B cell (primary cell): Measurements from ENCODE around the gene IRF9. TPM values are rescaled to one million over a fixed set of nuclear protein-coding genes. Genes with fewer than 3 reads are reported as not detected.
A peak's percentile ranks its signal among the peaks of the same experiment; 100 is the strongest.

Experiments used
- ATAC-seq: fragments of 200-7000 bp; cut with Tn5 transposase; one replicate; pipeline ENCODE4 v1.10.0; 2021; ENCODE audit warnings: low read depth, mild to moderate bottlenecking, moderate number of reproducible peaks, moderate library complexity
- CTCF ChIA-PET: fragments of 350-600 bp; sonication (Branson Sonifier 250); formaldehyde crosslinking; loops from one replicate; lab custom pipeline; 2021; ENCODE audit warnings: antibody characterized with exemption, inconsistent platforms; lab: Charles Lee
- POLR2A ChIA-PET: fragments of 350-600 bp; sonication (Branson Sonifier 250); formaldehyde crosslinking; loops from one replicate; lab custom pipeline; 2021; ENCODE audit warnings: antibody characterized with exemption; lab: Charles Lee
- DNase-seq: peaks from one replicate; pipeline ENCODE4 v3.0.0; 2013
- H2AFZ ChIP-seq: 2 replicates; pipeline ENCODE4 v1.6.1; 2012; ENCODE audit warnings: mild to moderate bottlenecking, low read depth, low read length; ENCODE audit not compliant: insufficient read depth, poor library complexity, severe bottlenecking
- H3K27ac ChIP-seq, 2 donors: 1 replicate in 1 of 2; 2 replicates in 1 of 2; pipeline ENCODE4 v1.5.1; 2012 to 2013; ENCODE audit warnings: low read length in 2 of 2, mild to moderate bottlenecking in 2 of 2, moderate library complexity in 1 of 2
- H3K27me3 ChIP-seq, 4 experiments: fragments of 200-600 bp in 1 of 4; sonication (generic) in 1 of 4; replicated peaks in 1 of 4; 1 replicate in 2 of 4; 2 replicates in 2 of 4; pipeline versions ENCODE4 v1.6.1 to v1.7.0; 2013 to 2016; ENCODE audit warnings: low read length in 3 of 4, mild to moderate bottlenecking in 2 of 4, mixed read lengths in 1 of 4, moderate library complexity in 1 of 4; ENCODE audit not compliant: insufficient read depth in 4 of 4, control insufficient read depth in 3 of 4; ENCODE audit errors: control extremely low read depth in 1 of 4
- H3K36me3 ChIP-seq, 2 experiments: replicated peaks in 1 of 2; 1 replicate in 1 of 2; 2 replicates in 1 of 2; pipeline versions ENCODE4 v1.6.1 to v1.7.1; 2013; ENCODE audit warnings: low read length in 1 of 2; ENCODE audit not compliant: insufficient read depth in 2 of 2, control insufficient read depth in 1 of 2; ENCODE audit errors: control extremely low read depth in 1 of 2, extremely low read depth in 1 of 2
- H3K4me1 ChIP-seq, 2 donors: fragments of 200-600 bp in 1 of 2; sonication (generic) in 1 of 2; 1 replicate in 1 of 2; 2 replicates in 1 of 2; pipeline versions ENCODE4 v1.5.1 to v1.6.1; 2013 to 2017; ENCODE audit warnings: low read length in 2 of 2; ENCODE audit not compliant: control insufficient read depth in 2 of 2, insufficient read depth in 2 of 2
- H3K4me2 ChIP-seq: replicated peaks from 2 replicates; pipeline ENCODE3; 2012; ENCODE audit warnings: mild to moderate bottlenecking, low read depth, low read length; ENCODE audit not compliant: poor library complexity, severe bottlenecking
- H3K4me3 ChIP-seq, 5 experiments: fragments of 200-600 bp in 1 of 5; sonication (generic) in 1 of 5; 1 replicate in 3 of 5; 2 replicates in 2 of 5; pipeline versions ENCODE4 v1.5.1 to v1.7.0; 2011 to 2016; ENCODE audit warnings: low read length in 4 of 5, mild to moderate bottlenecking in 4 of 5, low read depth in 2 of 5, control low read depth in 1 of 5, moderate library complexity in 1 of 5; ENCODE audit not compliant: insufficient read depth in 1 of 5; ENCODE audit errors: control extremely low read depth in 1 of 5, extremely low read depth in 1 of 5
- H3K79me2 ChIP-seq: fragments of 200-600 bp; sonication (generic); one replicate; pipeline ENCODE4 v1.6.0; 2016; ENCODE audit warnings: low read length; ENCODE audit not compliant: control insufficient read depth, insufficient read depth
- H3K9ac ChIP-seq: fragments of 200-600 bp; sonication (generic); 2 replicates; pipeline ENCODE4 v1.6.1; 2017; ENCODE audit warnings: mild to moderate bottlenecking, low read length, moderate library complexity
- H3K9me3 ChIP-seq, 3 donors: one replicate each; pipeline versions ENCODE4 v1.6.1 to v1.7.1; 2013; ENCODE audit warnings: low read length in 2 of 3; ENCODE audit not compliant: control insufficient read depth in 2 of 3, insufficient read depth in 1 of 3; ENCODE audit errors: control extremely low read depth in 1 of 3
- H4K20me1 ChIP-seq: 2 replicates; pipeline ENCODE4 v1.6.0; 2012; ENCODE audit warnings: mild to moderate bottlenecking, low read length; ENCODE audit not compliant: insufficient read depth, control insufficient read depth, poor library complexity, severe bottlenecking
- H3K27ac Mint-ChIP-seq: one replicate; pipeline ENCODE4 v1.8.0; 2021; ENCODE audit warnings: mixed read lengths
- H3K27me3 Mint-ChIP-seq: one replicate; pipeline ENCODE4 v1.8.0; 2021; ENCODE audit warnings: mixed read lengths
- H3K4me1 Mint-ChIP-seq: one replicate; pipeline ENCODE4 v1.8.0; 2021; ENCODE audit warnings: mixed read lengths
- H3K4me3 Mint-ChIP-seq: one replicate; pipeline ENCODE4 v1.8.0; 2021; ENCODE audit warnings: mixed read lengths
- H3K9me3 Mint-ChIP-seq: one replicate; pipeline ENCODE4 v1.8.0; 2022; ENCODE audit warnings: mixed read lengths; ENCODE audit not compliant: insufficient read depth
- CTCF ChIP-seq: fragments of 200-600 bp; IDR thresholded peaks from one replicate; pipeline ENCODE4 v1.8.0; 2022; ENCODE audit warnings: antibody characterized with exemption, mild to moderate bottlenecking
- EZH2 ChIP-seq: IDR thresholded peaks from 2 replicates; pipeline ENCODE4 v1.6.1; 2012; ENCODE audit warnings: borderline replicate concordance, low read depth, mild to moderate bottlenecking, moderate library complexity, low read length; ENCODE audit not compliant: insufficient read depth, poor library complexity, severe bottlenecking
- WGBS: methylation state at CpG from one replicate; pipeline ENCODE4 v1.1.5; 2013; ENCODE audit warnings: missing lambda C conversion rate; ENCODE audit not compliant: insufficient coverage; 5-methylcytosine and 5-hydroxymethylcytosine counted together
- intact Hi-C: fragments of 100-400 bp; cut with micrococcal nuclease; formaldehyde crosslinking; loops from one replicate; pipeline ENCODE4 v1.10.0; 2022
- polyA plus RNA-seq: library from polyadenylated mRNA; depleted of rRNA; stranded (reverse); fragments of >200 nt; gene quantifications from 2 replicates; pipeline ENCODE4 v1.2.3, GENCODE V29; 2012
- total RNA-seq, 2 donors: library from RNA; stranded (reverse); fragments of 120-200 nt in 1 of 2; gene quantifications; 1 replicate in 1 of 2; 2 replicates in 1 of 2; pipeline versions ENCODE4 v1.2.3 to v1.2.4, GENCODE V29; 2013 to 2022

IRF9 gene
- total and polyA plus RNA-seq, 2 donors (not counting 1 experiment from before 2014, with no cell fraction given): 191 to 269 TPM

GRCh38 chr14:24171422-24172260 is 10.6 kb downstream of the IRF9 start, which contains the start of gene REC8:
Gene REC8 (plus strand): TSS chr14:24172080. CDS start chr14:24172553, 473 bp downstream.
- Mint-ChIP-seq H3K27me3 (no peaks in the 10 kb centered on the region), H3K4me3 (peak within 1 kb of the TSS; percentile 93), H3K4me1 (peaks cover 20% of the 10 kb centered on the region), H3K27ac (peak within 1 kb of the TSS; percentile 79), H3K9me3 (no peaks in the 10 kb centered on the region)
- Histone ChIP-seq H3K36me3 (peaks cover 0 to 18% of the 10 kb centered on the region in 2 experiments), H3K4me2 (peak within 1 kb of the TSS; percentile 92), H2AFZ (peak within 1 kb of the TSS; percentile 65), H4K20me1 (peaks cover 7% of the 10 kb centered on the region), H3K79me2 (no peaks in the 10 kb centered on the region), H3K4me1 (peaks cover 11 to 23% of the 10 kb centered on the region in 2 donors), H3K9ac (peak within 1 kb of the TSS; percentile 70), H3K27me3 (no peaks in the 10 kb centered on the region), H3K27ac (no peak within 1 kb of the TSS), H3K9me3 (no peaks in the 10 kb centered on the region), H3K4me3 (peak within 1 kb of the TSS; percentile 47 to 72 (median 60))
- 4% methylated on average over 56 of the region's 63 CpGs for WGBS
- intact Hi-C loops: loop anchor here (1.0 kb wide), 4 partner anchors 10 to 56 kb away; partner anchors contain the start of genes IPO4, IRF9 and RNF31
- ChIA-PET CTCF (interaction anchor here (0.7 to 3.1 kb wide), 2 partner anchors 11 to 105 kb away, joined by 3 to 22 read pairs; partner anchors contain the start of gene IRF9), POLR2A (interaction anchor here (0.7 to 2.0 kb wide), 7 partner anchors 10 to 63 kb away, joined by 4 to 18 read pairs (median 6); partner anchors contain the start of genes CHMP4A, DCAF11, IPO4 and IRF9)
- ATAC-seq: peak; percentile 92
- TF ChIP-seq CTCF (no peak), EZH2 (no peak)
- DNase-seq: peak; percentile 89
